Lower leg skin (tissue), 4 donors: ENCODE measurements around the gene DPYD. TPM values are rescaled to one million over a fixed set of nuclear protein-coding genes. Genes with fewer than 3 reads are reported as not detected.

Experiments
- DNase-seq, 2 donors: peaks; one replicate each; pipeline ENCODE4 v3.0.0-alpha.2; 2019; ENCODE audit warnings: low spot score in 2 of 2
- H3K4me3 ChIP-seq: fragments of 200-600 bp; sonication (generic); 2 replicates; pipeline ENCODE4 v1.5.1; 2017; ENCODE audit warnings: mild to moderate bottlenecking, low read depth; ENCODE audit not compliant: poor library complexity, severe bottlenecking
- POLR2A ChIP-seq, 2 donors: fragments of 450-650 bp; IDR thresholded peaks; one replicate each; pipeline ENCODE4 v1.6.1; 2016 to 2017; ENCODE audit warnings: antibody characterized with exemption in 2 of 2, mild to moderate bottlenecking in 1 of 2, moderate library complexity in 1 of 2
- WGBS, 2 donors: methylation state at CpG; one replicate each; pipeline ENCODE4 v1.1.5; 2018; 5-methylcytosine and 5-hydroxymethylcytosine counted together
- intact Hi-C: fragments of 100-400 bp; cut with DNase I; formaldehyde crosslinking; loops from one replicate; pipeline ENCODE4 v1.15.0; 2023; ENCODE audit warnings: low total_unique reads
- total RNA-seq, 4 donors: library from RNA; depleted of rRNA; stranded (reverse); fragments of >200 nt; gene quantifications; one replicate each; pipeline ENCODE4 v1.1.0, GENCODE V29; 2016
- TF ChIP-seq, protein P1 (sequence below), 3 donors: fragments of 450-650 bp; IDR thresholded peaks; one replicate each; pipeline ENCODE4 v1.5.1; 2016; ENCODE audit warnings: antibody characterized with exemption in 3 of 3, mild to moderate bottlenecking in 3 of 3, moderate library complexity in 2 of 3

DPYD gene
- total RNA-seq, 4 donors from 2014 or later, result 10.6 to 16.1 (median 14.6) TPM

DNA sequence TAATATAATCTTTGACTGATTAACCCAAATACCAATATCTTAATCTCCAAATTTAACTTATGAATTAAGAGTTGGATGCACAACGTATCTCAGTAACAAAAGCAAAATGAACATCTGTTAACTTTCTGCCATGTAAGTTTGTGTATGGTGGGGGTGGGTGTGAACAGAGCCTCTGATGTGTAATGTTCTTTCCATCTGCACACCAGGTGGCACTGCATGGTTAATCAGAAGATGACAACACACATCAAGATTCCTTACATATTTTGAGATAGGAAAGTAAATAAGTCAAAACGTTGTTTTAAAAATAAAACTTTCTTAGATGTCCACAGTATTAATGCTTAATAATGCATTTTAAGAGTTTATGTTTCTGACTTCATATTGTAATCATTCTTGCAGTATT is 251.9 kb downstream of the DPYD start:
- DNase-seq, result no peak
- no peak for TF ChIP-seq POLR2A (IDR thresholded peaks at IDR 0.05)
- TF ChIP-seq, protein P1, sequence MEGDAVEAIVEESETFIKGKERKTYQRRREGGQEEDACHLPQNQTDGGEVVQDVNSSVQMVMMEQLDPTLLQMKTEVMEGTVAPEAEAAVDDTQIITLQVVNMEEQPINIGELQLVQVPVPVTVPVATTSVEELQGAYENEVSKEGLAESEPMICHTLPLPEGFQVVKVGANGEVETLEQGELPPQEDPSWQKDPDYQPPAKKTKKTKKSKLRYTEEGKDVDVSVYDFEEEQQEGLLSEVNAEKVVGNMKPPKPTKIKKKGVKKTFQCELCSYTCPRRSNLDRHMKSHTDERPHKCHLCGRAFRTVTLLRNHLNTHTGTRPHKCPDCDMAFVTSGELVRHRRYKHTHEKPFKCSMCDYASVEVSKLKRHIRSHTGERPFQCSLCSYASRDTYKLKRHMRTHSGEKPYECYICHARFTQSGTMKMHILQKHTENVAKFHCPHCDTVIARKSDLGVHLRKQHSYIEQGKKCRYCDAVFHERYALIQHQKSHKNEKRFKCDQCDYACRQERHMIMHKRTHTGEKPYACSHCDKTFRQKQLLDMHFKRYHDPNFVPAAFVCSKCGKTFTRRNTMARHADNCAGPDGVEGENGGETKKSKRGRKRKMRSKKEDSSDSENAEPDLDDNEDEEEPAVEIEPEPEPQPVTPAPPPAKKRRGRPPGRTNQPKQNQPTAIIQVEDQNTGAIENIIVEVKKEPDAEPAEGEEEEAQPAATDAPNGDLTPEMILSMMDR (IDR thresholded peaks at IDR 0.05), result no peak
- WGBS, 2 donors, result 30 to 37% methylated on average over 2 of the region's 2 CpGs
- no peak overlapping the region for H3K4me3 ChIP-seq
- intact Hi-C loops, result no loop called here

DNA sequence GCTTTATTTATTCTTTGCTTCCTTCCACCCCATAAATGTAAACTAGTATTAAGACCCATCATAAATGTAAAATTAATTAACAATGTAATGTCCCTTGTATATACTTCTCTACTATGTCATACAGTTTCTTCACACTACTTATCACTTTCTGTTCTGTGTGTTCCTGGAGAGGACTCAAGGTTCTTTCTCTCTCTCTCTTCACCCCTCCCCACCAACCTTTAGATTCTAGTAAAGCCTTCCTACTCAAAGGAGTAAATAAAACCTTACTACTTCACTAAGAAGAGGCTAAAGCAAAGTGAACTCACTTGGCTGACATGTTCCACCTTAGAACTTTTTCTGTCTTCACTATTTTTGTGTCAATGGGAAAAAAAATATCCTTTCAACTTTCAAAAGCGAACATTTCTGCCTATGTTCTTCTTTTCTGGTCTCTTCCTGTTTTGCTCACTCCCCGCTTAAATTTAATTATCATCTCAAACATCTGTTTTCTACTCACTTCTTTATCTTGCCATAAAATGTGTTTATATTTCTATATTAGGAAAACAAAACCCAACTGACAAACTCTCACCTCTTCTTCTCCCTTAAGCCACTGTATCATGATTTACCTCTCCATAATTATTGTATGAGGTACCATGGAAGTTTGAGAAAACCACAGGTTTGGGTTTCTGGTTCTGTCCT is 260.3 kb downstream of the DPYD start:
- intact Hi-C loops, result no loop called here
- no peak overlapping the region for H3K4me3 ChIP-seq

DNA sequence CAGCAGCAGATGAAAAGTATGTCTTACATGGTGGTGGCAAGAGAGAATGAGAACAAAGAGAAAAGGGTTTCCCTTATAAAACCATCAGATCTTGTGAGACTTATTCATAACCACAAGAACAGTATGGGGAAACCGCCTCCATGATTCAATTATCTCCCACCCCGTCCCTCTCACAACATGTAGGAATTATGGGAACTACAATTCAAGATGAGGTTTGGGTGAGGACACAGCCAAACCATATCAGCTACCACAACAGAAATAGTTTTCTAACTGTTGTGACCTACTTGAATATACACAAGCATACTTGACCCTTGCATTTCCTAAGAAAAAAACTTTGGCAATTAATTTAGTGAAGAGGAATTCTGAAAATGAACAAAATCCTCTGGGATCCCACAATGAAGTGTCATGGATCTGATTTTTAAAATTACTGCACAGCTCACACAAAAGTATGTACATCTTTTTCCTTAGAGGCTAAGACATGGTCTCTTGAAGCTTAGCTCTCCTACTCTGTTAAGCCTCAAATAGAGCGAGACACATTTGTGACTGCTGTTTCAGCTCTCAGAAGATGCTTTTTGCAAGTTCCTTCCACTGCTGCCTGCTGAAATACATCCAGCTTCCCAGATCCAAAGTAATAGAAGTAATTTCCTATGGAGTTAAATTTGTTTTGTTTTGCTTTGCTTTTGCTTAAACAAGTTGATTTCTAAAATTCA is 265.8 kb downstream of the DPYD start:
- no peak for TF ChIP-seq POLR2A (IDR thresholded peaks at IDR 0.05)
- TF ChIP-seq, protein P1 (IDR thresholded peaks at IDR 0.05), result no peak
- 88 to 94% methylated on average over 3 of the region's 3 CpGs for WGBS, 2 donors
- DNase-seq, result no peak
- intact Hi-C loops, result no loop called here
- H3K4me3 ChIP-seq, result no peak overlapping the region

More for the DNA sequence above, 260.3 kb downstream of the DPYD start:
- no peak for TF ChIP-seq POLR2A (IDR thresholded peaks at IDR 0.05)
- TF ChIP-seq, protein P1 (IDR thresholded peaks at IDR 0.05), result no peak
- WGBS, 2 donors, result 79 to 84% methylated on average over 2 of the region's 2 CpGs
- DNase-seq, result no peak

DNA sequence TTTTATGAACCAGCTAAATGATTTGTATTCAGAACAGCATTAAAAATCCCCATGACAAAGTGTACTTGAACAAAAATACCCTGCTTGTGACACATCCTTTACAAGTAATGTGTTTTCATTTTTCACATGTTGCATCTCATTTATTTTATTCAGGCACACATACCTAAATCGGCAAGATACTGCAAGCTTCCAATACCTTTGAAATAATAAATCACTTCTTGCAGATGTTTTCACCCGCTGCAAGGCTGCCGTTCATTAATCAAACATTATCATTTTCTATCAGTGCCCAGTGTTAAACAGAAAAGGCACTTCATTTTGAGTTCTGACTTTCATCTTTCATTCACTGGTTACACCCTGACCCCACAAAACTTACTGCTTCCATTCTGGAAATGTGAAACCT is 269.6 kb downstream of the DPYD start:
- H3K4me3 ChIP-seq, result no peak overlapping the region
- 42 to 45% methylated on average over 3 of the region's 3 CpGs for WGBS, 2 donors
- DNase-seq, result no peak
- no peak for TF ChIP-seq POLR2A (IDR thresholded peaks at IDR 0.05)
- TF ChIP-seq, protein P1 (IDR thresholded peaks at IDR 0.05), result no peak
- intact Hi-C loops, result no loop called here

DNA sequence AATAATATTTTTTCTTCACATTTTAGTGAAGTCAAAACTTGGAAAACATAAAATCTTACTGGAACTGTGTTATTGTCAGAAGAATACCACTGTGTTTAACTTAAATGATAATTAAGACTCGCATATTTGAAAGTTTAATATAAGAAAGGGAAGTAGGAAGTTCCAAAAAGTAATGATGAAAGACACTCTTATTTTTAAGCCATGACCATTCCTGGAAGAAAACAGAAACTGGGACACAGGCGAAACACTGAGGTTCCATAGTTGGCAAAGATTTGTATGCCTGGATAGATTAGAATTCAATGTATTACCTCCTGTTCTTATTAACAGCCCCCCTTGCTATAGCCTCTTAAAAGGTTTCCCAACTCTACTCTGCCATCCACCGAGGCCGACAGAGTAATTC is 271.2 kb downstream of the DPYD start:
- no peak for DNase-seq
- intact Hi-C loops, result no loop called here
- 84 to 85% methylated on average over 4 of the region's 4 CpGs for WGBS, 2 donors
- TF ChIP-seq, protein P1 (IDR thresholded peaks at IDR 0.05), result no peak
- no peak for TF ChIP-seq POLR2A (IDR thresholded peaks at IDR 0.05)
- no peak overlapping the region for H3K4me3 ChIP-seq
